Loucy (cell line): ENCODE measurements around the gene P2RY2.

Source experiments
- CTCF ChIP-seq: fragments of 200-600 bp; sonication (generic); conservative IDR thresholded peaks from 2 replicates; pipeline ENCODE4 v1.5.1; 2014; ENCODE audit warnings: mild to moderate bottlenecking, antibody characterized with exemption, low read length
- EZH2phosphoT487 ChIP-seq: fragments of 200-600 bp; IDR thresholded peaks from 2 replicates; pipeline ENCODE4 v1.6.1; 2018; ENCODE audit warnings: antibody characterized with exemption, mild to moderate bottlenecking, moderate library complexity, borderline replicate concordance

GRCh38 chr11:73204711-73205121 lies 13.4 kb upstream of the P2RY2 start:
- TF ChIP-seq CTCF (no peak), EZH2phosphoT487 (no peak)
